Suprapubic skin (tissue), 4 donors: ENCODE data around the gene JAKMIP1. TPM values are rescaled to one million over a fixed set of nuclear protein-coding genes. Genes with fewer than 3 reads are reported as not detected.

ENCODE experiments used
- DNase-seq, 2 donors: peaks; one replicate each; pipeline ENCODE4 v3.0.0-alpha.2; 2019; ENCODE audit warnings: low spot score in 2 of 2
- H3K27ac ChIP-seq: fragments of 200-600 bp; sonication (generic); one replicate; pipeline ENCODE4 v1.5.1; 2019
- H3K27me3 ChIP-seq: fragments of 200-600 bp; sonication (generic); one replicate; pipeline ENCODE4 v1.5.1; 2019
- H3K36me3 ChIP-seq: fragments of 200-600 bp; sonication (generic); one replicate; pipeline ENCODE4 v1.5.1; 2019
- H3K4me1 ChIP-seq: fragments of 200-600 bp; sonication (generic); one replicate; pipeline ENCODE4 v1.5.1; 2019
- H3K4me3 ChIP-seq: fragments of 200-600 bp; sonication (generic); one replicate; pipeline ENCODE4 v1.5.1; 2019; ENCODE audit warnings: mild to moderate bottlenecking
- H3K9me3 ChIP-seq: fragments of 200-600 bp; sonication (generic); one replicate; pipeline ENCODE4 v1.5.1; 2019
- EP300 ChIP-seq: sonication (generic); formaldehyde crosslinking; IDR thresholded peaks from one replicate; pipeline ENCODE4 v1.6.1; 2017; ENCODE audit warnings: antibody characterized with exemption
- POLR2A ChIP-seq, 2 donors: fragments of 450-650 bp; IDR thresholded peaks; one replicate each; pipeline ENCODE4 v1.6.1; 2017; ENCODE audit warnings: antibody characterized with exemption in 2 of 2, mild to moderate bottlenecking in 2 of 2, moderate library complexity in 2 of 2
- POLR2AphosphoS5 ChIP-seq, 3 donors: sonication (generic); formaldehyde crosslinking; IDR thresholded peaks; one replicate each; pipeline ENCODE4 v1.6.1; 2017; ENCODE audit warnings: antibody characterized with exemption in 3 of 3
- WGBS: methylation state at CpG from one replicate; pipeline ENCODE4 v1.1.5; 2018; 5-methylcytosine and 5-hydroxymethylcytosine counted together
- total RNA-seq, 4 donors: library from RNA; depleted of rRNA; stranded (reverse); fragments of >200 nt; gene quantifications; one replicate each; pipeline ENCODE4 v1.1.0, GENCODE V29; 2016
- TF ChIP-seq, protein P1 (sequence below), 2 donors: fragments of 200-600 bp in 1 of 2; fragments of 450-650 bp in 1 of 2; sonication (generic) in 1 of 2; IDR thresholded peaks; one replicate each; pipeline ENCODE4 v1.5.1; 2016 to 2019; ENCODE audit warnings: antibody characterized with exemption in 2 of 2, mild to moderate bottlenecking in 1 of 2, moderate library complexity in 1 of 2

JAKMIP1 gene
- total RNA-seq, 4 donors from 2014 or later, result 0.24 TPM; not detected in 3

DNA sequence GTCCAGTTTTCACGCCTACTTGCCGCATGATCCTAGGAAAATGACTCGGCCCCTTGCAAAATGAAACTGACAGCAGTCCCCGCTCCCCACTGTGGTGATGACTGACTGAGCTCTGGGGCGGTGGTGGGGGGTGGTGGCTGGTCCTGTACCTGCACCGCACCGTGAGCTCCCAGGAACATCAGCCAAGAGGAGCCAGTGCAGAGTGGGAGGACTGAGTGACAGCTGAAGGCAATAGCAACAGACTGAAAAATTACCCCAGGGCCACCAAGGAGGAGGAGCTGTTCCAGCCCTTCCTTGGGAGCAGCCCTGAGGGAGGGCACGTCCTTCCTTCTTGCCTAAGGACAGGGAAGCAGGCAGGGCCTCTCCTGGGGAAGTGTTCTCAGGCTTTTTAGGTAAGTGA, 179.7 kb downstream of the JAKMIP1 start:
- peaks cover 30% of the 10 kb centered on the region for H3K27me3 ChIP-seq

DNA sequence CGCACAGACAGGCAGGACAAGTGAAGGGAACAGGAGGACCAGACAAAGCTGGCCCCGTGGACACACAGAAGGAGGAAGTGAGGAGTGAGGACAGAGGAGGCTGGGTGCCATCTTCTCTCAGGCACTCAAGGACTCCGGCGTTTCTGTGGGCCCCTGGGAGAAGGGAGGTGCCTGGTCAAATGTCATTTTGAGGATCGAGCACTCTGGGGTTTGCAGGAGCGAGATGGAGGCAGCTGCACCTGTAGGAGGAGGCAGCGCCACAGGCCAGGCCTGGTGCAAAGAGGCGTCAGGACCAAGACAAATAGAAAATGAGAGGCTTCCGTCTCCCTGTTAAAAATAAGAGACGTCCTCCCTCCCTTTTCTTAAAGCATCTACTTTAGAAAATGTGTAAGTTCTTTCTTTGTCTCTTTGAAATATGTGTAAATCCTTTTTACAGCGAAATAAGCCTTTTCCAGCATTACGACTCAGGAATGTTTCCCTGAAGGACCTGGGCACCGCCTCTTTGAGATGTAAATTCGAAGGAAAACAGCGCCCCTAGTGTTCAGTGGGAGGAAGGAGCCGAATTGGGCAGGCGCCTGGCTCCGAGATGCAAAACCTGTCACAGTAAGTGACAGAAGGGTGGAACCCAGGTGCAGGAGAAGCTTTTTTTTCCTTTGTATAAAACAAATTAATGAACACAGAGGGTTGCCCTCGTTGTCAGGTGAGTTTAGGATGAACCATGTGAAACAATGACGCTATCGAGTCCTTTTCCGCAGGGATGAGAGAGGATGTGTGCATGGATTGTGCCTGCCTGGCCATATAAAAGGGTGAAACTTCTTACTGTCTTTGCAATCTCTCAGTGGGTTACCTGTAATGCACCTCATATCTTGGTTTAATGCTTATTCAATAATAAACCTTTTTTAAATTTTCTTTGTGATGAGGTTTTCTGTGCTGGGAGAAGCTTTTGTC, 180.8 kb downstream of the JAKMIP1 start:
- Histone ChIP-seq H3K4me3 (no peak overlapping the region), H3K27me3 (peaks cover 27% of the 10 kb centered on the region), H3K36me3 (no peaks in the 10 kb centered on the region), H3K9me3 (no peaks in the 10 kb centered on the region), H3K4me1 (peaks cover 3% of the 10 kb centered on the region), H3K27ac (no peak overlapping the region)
- TF ChIP-seq, protein P1, sequence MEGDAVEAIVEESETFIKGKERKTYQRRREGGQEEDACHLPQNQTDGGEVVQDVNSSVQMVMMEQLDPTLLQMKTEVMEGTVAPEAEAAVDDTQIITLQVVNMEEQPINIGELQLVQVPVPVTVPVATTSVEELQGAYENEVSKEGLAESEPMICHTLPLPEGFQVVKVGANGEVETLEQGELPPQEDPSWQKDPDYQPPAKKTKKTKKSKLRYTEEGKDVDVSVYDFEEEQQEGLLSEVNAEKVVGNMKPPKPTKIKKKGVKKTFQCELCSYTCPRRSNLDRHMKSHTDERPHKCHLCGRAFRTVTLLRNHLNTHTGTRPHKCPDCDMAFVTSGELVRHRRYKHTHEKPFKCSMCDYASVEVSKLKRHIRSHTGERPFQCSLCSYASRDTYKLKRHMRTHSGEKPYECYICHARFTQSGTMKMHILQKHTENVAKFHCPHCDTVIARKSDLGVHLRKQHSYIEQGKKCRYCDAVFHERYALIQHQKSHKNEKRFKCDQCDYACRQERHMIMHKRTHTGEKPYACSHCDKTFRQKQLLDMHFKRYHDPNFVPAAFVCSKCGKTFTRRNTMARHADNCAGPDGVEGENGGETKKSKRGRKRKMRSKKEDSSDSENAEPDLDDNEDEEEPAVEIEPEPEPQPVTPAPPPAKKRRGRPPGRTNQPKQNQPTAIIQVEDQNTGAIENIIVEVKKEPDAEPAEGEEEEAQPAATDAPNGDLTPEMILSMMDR (IDR thresholded peaks at IDR 0.05), result peak; percentile 28 to 81
- TF ChIP-seq EP300, result no peak
- WGBS, result 37% methylated on average over 22 of the region's 22 CpGs
- no peak for DNase-seq

More for the DNA sequence above, 179.7 kb downstream of the JAKMIP1 start:
- peaks cover 3% of the 10 kb centered on the region for H3K4me1 ChIP-seq
- 77% methylated on average over 7 of the region's 8 CpGs for WGBS
- no peak overlapping the region for H3K4me3 ChIP-seq
- TF ChIP-seq EP300, result no peak
- no peaks in the 10 kb centered on the region for H3K36me3 ChIP-seq
- H3K9me3 ChIP-seq, result no peaks in the 10 kb centered on the region
- DNase-seq, result no peak
- no peak overlapping the region for H3K27ac ChIP-seq

DNA sequence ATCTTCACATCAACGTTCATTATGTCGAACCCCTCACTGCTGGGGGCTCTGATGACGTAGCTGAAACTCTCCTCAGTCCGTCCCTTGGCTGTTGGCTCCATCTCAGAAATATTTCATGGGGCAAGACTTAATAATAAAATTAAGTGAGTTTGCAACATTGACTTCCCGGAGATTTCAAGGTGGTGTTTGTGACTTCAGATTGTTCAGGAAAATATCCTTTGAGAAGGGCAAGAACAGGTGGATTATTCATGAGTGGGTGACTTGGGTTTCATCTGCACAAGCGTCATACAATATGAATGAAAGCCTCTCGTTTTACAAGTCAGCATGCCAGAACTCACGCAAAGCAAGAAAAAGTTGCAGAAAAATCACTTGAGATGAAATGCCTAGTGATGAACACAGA, 182.0 kb downstream of the JAKMIP1 start, which contains the start of gene C4orf50:
Gene C4orf50, minus strand, starts transcription at position 101 of the 400 bp plus-strand sequence.
- H3K4me3 ChIP-seq, result no peak within 1 kb of the TSS
- peaks cover 3% of the 10 kb centered on the region for H3K4me1 ChIP-seq
- H3K27ac ChIP-seq, result no peak within 1 kb of the TSS
- TF ChIP-seq EP300 (no peak), POLR2AphosphoS5 (IDR thresholded peaks at IDR 0.05) (no peak), POLR2A (IDR thresholded peaks at IDR 0.05) (no peak)
- TF ChIP-seq, protein P1 (IDR thresholded peaks at IDR 0.05), result no peak
- DNase-seq, result no peak
- WGBS, result 77% methylated on average over 8 of the region's 8 CpGs
- no peaks in the 10 kb centered on the region for H3K36me3 ChIP-seq
- H3K27me3 ChIP-seq, result peaks cover 27% of the 10 kb centered on the region
- H3K9me3 ChIP-seq, result no peaks in the 10 kb centered on the region

DNA sequence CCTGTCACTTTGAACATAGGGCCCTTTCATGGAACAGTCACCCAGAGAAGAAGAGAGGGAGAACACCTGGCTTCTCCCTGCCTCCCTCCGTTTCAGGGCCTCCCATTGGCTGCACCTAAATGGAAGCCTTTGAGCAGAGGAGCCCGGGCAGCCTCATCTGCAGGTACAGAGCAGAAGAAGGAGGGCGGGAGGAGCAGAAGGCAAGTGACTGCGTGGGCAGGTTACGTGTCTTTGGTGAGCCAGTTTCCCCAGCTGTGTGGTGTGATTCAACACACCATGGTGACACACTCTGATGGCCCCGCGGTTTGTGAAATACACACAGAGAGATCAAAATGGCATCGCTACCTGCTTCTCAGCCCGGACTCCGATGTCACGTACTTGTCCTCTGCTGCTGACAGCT, 182.5 kb downstream of the JAKMIP1 start:
- Histone ChIP-seq H3K27ac (no peak overlapping the region), H3K27me3 (peaks cover 23% of the 10 kb centered on the region), H3K9me3 (no peaks in the 10 kb centered on the region), H3K4me1 (peaks cover 3% of the 10 kb centered on the region), H3K4me3 (no peak overlapping the region), H3K36me3 (no peaks in the 10 kb centered on the region)
- DNase-seq, result no peak
- WGBS, result 86% methylated on average over 9 of the region's 11 CpGs
- no peak for TF ChIP-seq EP300
- TF ChIP-seq POLR2A (IDR thresholded peaks at IDR 0.05), result no peak
- TF ChIP-seq POLR2AphosphoS5 (IDR thresholded peaks at IDR 0.05), result no peak
- TF ChIP-seq, protein P1 (IDR thresholded peaks at IDR 0.05), result no peak

DNA sequence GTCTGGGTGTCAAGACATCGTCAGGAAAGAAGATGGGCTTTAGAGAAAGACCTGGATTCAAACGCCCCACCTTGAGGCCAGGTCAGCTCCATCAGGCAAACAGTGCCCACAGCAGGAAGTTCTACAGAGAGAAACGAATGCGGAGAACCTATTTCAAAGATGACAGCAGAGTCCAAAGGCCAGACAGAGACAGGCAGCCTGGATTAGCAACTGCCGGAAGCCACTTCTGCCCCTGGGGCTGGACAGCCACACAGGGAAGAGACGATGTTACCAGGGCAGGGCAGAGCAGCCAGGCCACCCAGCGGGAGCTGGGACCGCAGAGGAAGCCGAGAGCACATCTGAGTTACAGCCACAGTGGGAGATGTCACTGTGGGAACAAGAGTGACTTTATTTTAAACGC, 183.3 kb downstream of the JAKMIP1 start:
- Histone ChIP-seq H3K4me1 (peaks cover 3% of the 10 kb centered on the region), H3K4me3 (no peak overlapping the region), H3K36me3 (no peaks in the 10 kb centered on the region), H3K27me3 (peaks cover 20% of the 10 kb centered on the region), H3K27ac (no peak overlapping the region), H3K9me3 (no peaks in the 10 kb centered on the region)
- no peak for TF ChIP-seq POLR2AphosphoS5 (IDR thresholded peaks at IDR 0.05)
- TF ChIP-seq EP300, result no peak
- TF ChIP-seq, protein P1 (IDR thresholded peaks at IDR 0.05), result no peak
- no peak for TF ChIP-seq POLR2A (IDR thresholded peaks at IDR 0.05)
- 65% methylated on average over 10 of the region's 10 CpGs for WGBS
- DNase-seq, result no peak
